CD14-positive monocyte (primary cell): ENCODE measurements around the gene MARK4. TPM values are rescaled to one million over a fixed set of nuclear protein-coding genes. Genes with fewer than 3 reads are reported as not detected.

ENCODE experiments used
- DNase-seq, 3 donors: peaks; one replicate each; pipeline ENCODE4 v3.0.0-alpha.2; 2011 to 2022
- H2AFZ ChIP-seq: 2 replicates; pipeline ENCODE4 v1.6.0; 2012; ENCODE audit warnings: mild to moderate bottlenecking, low read depth, low read length, inconsistent platforms; ENCODE audit not compliant: insufficient read depth, poor library complexity, severe bottlenecking
- H3K27ac ChIP-seq, 2 donors: 1 replicate in 1 of 2; 2 replicates in 1 of 2; pipeline ENCODE4 v1.5.1; 2012 to 2013; ENCODE audit warnings: low read length in 2 of 2, control low read depth in 1 of 2, inconsistent platforms in 1 of 2, low read depth in 1 of 2, mild to moderate bottlenecking in 1 of 2
- H3K27me3 ChIP-seq, 2 donors: one replicate each; pipeline versions ENCODE4 v1.6.0 to v1.6.1; 2011 to 2013; ENCODE audit warnings: low read length in 2 of 2; ENCODE audit not compliant: control insufficient read depth in 2 of 2, insufficient read depth in 2 of 2
- H3K36me3 ChIP-seq, 2 donors: replicated peaks in 1 of 2; 1 replicate in 1 of 2; 2 replicates in 1 of 2; pipeline versions ENCODE4 v1.5.1 to v1.6.1; 2012 to 2013; ENCODE audit warnings: low read length in 2 of 2, control low read depth in 1 of 2, inconsistent platforms in 1 of 2, mild to moderate bottlenecking in 1 of 2; ENCODE audit not compliant: insufficient read depth in 2 of 2, control insufficient read depth in 1 of 2
- H3K4me1 ChIP-seq, 2 donors: 1 replicate in 1 of 2; 2 replicates in 1 of 2; pipeline versions ENCODE4 v1.5.1 to v1.6.1; 2012 to 2013; ENCODE audit warnings: low read length in 2 of 2, control low read depth in 1 of 2, inconsistent platforms in 1 of 2, mild to moderate bottlenecking in 1 of 2, moderate library complexity in 1 of 2; ENCODE audit not compliant: insufficient read depth in 2 of 2, control insufficient read depth in 1 of 2
- H3K4me2 ChIP-seq: replicated peaks from 2 replicates; pipeline ENCODE3; 2012; ENCODE audit warnings: low read length, moderate library complexity, mild to moderate bottlenecking; ENCODE audit not compliant: poor library complexity, severe bottlenecking; ENCODE audit errors: extremely low read depth
- H3K4me3 ChIP-seq, 3 experiments: fragments of 200-600 bp in 1 of 3; sonication (generic) in 1 of 3; replicated peaks in 1 of 3; 1 replicate in 2 of 3; 2 replicates in 1 of 3; pipeline ENCODE4 v1.5.1; 2011 to 2013; ENCODE audit warnings: low read length in 3 of 3, mild to moderate bottlenecking in 3 of 3, control low read depth in 2 of 3, low read depth in 2 of 3, inconsistent platforms in 1 of 3, moderate library complexity in 1 of 3
- H3K79me2 ChIP-seq: 2 replicates; pipeline ENCODE4 v1.6.0; 2012; ENCODE audit warnings: mild to moderate bottlenecking, control low read depth, inconsistent platforms, low read length, moderate library complexity; ENCODE audit not compliant: insufficient read depth
- H3K9ac ChIP-seq: 2 replicates; pipeline ENCODE4 v1.6.0; 2017; ENCODE audit warnings: low read length, mild to moderate bottlenecking; ENCODE audit not compliant: insufficient read depth, poor library complexity, severe bottlenecking
- H3K9me3 ChIP-seq, 2 donors: replicated peaks in 1 of 2; 1 replicate in 1 of 2; 2 replicates in 1 of 2; pipeline versions ENCODE4 v1.5.1 to v1.6.1; 2012 to 2013; ENCODE audit warnings: low read length in 2 of 2, control low read depth in 1 of 2; ENCODE audit not compliant: control insufficient read depth in 1 of 2, insufficient read depth in 1 of 2
- H4K20me1 ChIP-seq: 2 replicates; pipeline ENCODE4 v1.6.0; 2012; ENCODE audit warnings: mild to moderate bottlenecking, low read length, control low read depth, moderate library complexity; ENCODE audit not compliant: insufficient read depth
- H3K27ac Mint-ChIP-seq, 7 donors: one replicate each; pipeline ENCODE4 v1.8.0; 2020; ENCODE audit warnings: mild to moderate bottlenecking in 7 of 7, mixed read lengths in 7 of 7, moderate library complexity in 6 of 7, inconsistent platforms in 2 of 7
- H3K27me3 Mint-ChIP-seq, 3 donors: one replicate each; pipeline ENCODE4 v1.8.0; 2021 to 2022; ENCODE audit warnings: low read depth in 3 of 3, mild to moderate bottlenecking in 3 of 3, mixed read lengths in 3 of 3, moderate library complexity in 3 of 3, inconsistent platforms in 1 of 3
- H3K36me3 Mint-ChIP-seq, 2 donors: one replicate each; pipeline ENCODE4 v1.8.0; 2020; ENCODE audit warnings: mixed read lengths in 2 of 2, inconsistent platforms in 1 of 2, mild to moderate bottlenecking in 1 of 2
- H3K4me1 Mint-ChIP-seq: one replicate; pipeline ENCODE4 v1.8.0; 2020; ENCODE audit warnings: mild to moderate bottlenecking, mixed read lengths
- H3K4me3 Mint-ChIP-seq, 2 donors: one replicate each; pipeline ENCODE4 v1.8.0; 2020; ENCODE audit warnings: mild to moderate bottlenecking in 2 of 2, mixed read lengths in 2 of 2, moderate library complexity in 1 of 2
- H3K9me3 Mint-ChIP-seq, 7 donors: one replicate each; pipeline ENCODE4 v1.8.0; 2020 to 2022; ENCODE audit warnings: mixed read lengths in 7 of 7, mild to moderate bottlenecking in 6 of 7, moderate library complexity in 6 of 7, inconsistent platforms in 2 of 7
- WGBS: methylation state at CpG from one replicate; pipeline ENCODE4 v1.1.5; 2013; ENCODE audit warnings: missing lambda C conversion rate; ENCODE audit not compliant: insufficient coverage; 5-methylcytosine and 5-hydroxymethylcytosine counted together
- intact Hi-C, 2 donors: fragments of 100-400 bp; cut with micrococcal nuclease; formaldehyde crosslinking; loops; one replicate each; pipeline versions ENCODE4 v1.15.0 to v1.15.1; 2023
- polyA plus RNA-seq, 3 donors: library from polyadenylated mRNA; depleted of rRNA in 1 of 3; unstranded in 2 of 3; stranded (reverse) in 1 of 3; fragments of 300-500 nt in 2 of 3; fragments of >200 nt in 1 of 3; fragmentation: Illumina TruSeq in 2 of 3; gene quantifications; 1 replicate in 2 of 3; 2 replicates in 1 of 3; pipeline ENCODE4 v1.2.3, GENCODE V29; 2012 to 2021
- TF ChIP-seq, protein P1 (sequence below): fragments of 200-600 bp; IDR thresholded peaks from one replicate; pipeline ENCODE4 v1.8.0; 2022; ENCODE audit warnings: antibody characterized with exemption, mild to moderate bottlenecking

MARK4 gene
- polyA plus RNA-seq, 3 donors: 0.59 to 18.4 (median 0.69) TPM

DNA sequence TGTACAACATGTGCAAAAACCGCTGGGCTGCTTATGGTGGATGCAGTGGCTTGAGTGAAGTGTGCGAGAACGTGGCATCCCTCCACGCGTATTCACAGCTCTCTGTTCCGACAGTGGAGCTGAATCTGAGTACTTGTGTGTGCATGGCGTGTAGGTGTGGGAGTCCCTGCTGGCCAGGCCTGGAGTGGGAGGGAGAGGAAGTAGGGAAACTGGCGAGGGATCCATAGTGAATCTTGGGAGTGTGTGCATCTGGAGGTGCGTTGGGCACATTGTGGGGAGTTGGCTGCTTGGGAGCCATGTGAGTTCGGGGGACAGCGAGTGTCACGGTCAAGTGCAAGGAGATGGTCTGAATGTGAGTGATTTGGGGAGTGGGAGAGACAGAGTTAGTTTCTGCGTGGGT lies 91.8 kb downstream of the MARK4 start:
- peaks cover 0 to 3% of the 10 kb centered on the region in 2 donors for H3K36me3 Mint-ChIP-seq
- Histone ChIP-seq H3K9ac (no peak overlapping the region), H2AFZ (no peak overlapping the region), H3K27me3 (peaks cover 4 to 43% of the 10 kb centered on the region in 2 donors), H3K4me3 (no peak overlapping the region), H4K20me1 (no peaks in the 10 kb centered on the region), H3K4me2 (no peak overlapping the region), H3K36me3 (no peaks in the 10 kb centered on the region), H3K79me2 (no peaks in the 10 kb centered on the region), H3K4me1 (peaks cover 4 to 11% of the 10 kb centered on the region in 2 donors), H3K9me3 (no peaks in the 10 kb centered on the region), H3K27ac (no peak overlapping the region)
- H3K27ac Mint-ChIP-seq: no peak overlapping the region
- intact Hi-C loops: loop anchor here in 1 of 2 donors (10.0 kb wide), 1 partner anchor 198 kb away; no protein-coding TSS in a partner anchor
- 71% methylated on average over 8 of the region's 13 CpGs for WGBS
- TF ChIP-seq, protein P1, sequence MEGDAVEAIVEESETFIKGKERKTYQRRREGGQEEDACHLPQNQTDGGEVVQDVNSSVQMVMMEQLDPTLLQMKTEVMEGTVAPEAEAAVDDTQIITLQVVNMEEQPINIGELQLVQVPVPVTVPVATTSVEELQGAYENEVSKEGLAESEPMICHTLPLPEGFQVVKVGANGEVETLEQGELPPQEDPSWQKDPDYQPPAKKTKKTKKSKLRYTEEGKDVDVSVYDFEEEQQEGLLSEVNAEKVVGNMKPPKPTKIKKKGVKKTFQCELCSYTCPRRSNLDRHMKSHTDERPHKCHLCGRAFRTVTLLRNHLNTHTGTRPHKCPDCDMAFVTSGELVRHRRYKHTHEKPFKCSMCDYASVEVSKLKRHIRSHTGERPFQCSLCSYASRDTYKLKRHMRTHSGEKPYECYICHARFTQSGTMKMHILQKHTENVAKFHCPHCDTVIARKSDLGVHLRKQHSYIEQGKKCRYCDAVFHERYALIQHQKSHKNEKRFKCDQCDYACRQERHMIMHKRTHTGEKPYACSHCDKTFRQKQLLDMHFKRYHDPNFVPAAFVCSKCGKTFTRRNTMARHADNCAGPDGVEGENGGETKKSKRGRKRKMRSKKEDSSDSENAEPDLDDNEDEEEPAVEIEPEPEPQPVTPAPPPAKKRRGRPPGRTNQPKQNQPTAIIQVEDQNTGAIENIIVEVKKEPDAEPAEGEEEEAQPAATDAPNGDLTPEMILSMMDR: no peak
- H3K4me1 Mint-ChIP-seq: peaks cover 4% of the 10 kb centered on the region
- peaks cover 19 to 37% (median 35%) of the 10 kb centered on the region in 3 donors for H3K27me3 Mint-ChIP-seq
- H3K9me3 Mint-ChIP-seq: peaks cover 0 to 4% (median 0%) of the 10 kb centered on the region in 7 donors
- no peak overlapping the region for H3K4me3 Mint-ChIP-seq
- no peak for DNase-seq

DNA sequence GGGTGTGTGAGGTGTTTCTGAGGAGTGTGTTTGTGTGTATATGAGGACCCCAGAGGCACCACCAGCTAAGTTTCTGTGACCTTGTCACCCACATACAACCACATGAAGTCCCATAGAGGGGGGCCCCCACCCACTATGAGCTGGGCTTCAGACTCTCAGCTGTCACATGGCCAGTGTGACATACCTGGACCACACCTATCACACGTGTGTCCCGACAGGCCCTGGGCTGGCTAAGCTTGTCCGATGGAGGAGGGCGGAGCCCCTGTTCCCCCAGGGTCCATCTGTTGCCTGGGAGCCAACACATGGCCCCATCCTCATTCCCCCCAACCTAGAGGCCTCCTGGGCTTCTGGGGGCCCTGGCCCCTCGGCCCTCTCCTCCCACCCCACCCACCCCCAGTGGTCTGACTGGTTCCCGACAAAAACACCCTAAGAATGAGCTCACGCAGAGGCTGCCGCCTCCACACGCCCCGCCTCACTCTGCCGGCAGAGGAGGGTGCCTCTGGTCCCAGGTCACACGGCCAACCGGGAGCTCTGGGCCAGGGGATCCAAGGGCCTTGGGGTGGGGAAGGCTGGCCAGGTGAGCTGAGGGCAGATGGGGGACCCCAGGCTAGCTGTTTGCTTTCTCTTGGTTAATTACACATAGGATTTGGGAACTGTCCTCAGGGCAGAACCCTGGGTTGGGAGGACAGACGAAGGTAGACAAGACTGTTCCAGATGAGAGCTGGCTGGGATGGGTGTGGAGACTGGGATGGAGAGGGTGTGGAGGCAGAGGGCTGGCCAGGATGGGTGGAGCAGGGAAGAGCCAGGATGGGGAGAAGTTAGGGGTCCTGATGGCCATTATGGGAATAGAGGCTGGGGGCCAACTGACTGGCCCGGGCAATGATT lies 93.8 kb downstream of the MARK4 start:
- Histone ChIP-seq H4K20me1 (no peaks in the 10 kb centered on the region), H3K36me3 (no peaks in the 10 kb centered on the region), H3K79me2 (no peaks in the 10 kb centered on the region), H3K27ac (no peak overlapping the region), H3K27me3 (peaks cover 4 to 39% of the 10 kb centered on the region in 2 donors), H2AFZ (no peak overlapping the region), H3K9ac (no peak overlapping the region), H3K9me3 (no peaks in the 10 kb centered on the region), H3K4me3 (no peak overlapping the region), H3K4me2 (no peak overlapping the region), H3K4me1 (peaks cover 0 to 7% of the 10 kb centered on the region in 2 donors)
- Mint-ChIP-seq H3K9me3 (peaks cover 0 to 4% (median 0%) of the 10 kb centered on the region in 7 donors), H3K4me1 (no peaks in the 10 kb centered on the region), H3K27ac (peak overlapping the region in 1 of 7 donors; percentile 25), H3K36me3 (peaks cover 0 to 3% of the 10 kb centered on the region in 2 donors), H3K4me3 (no peak overlapping the region), H3K27me3 (peaks cover 19 to 36% (median 27%) of the 10 kb centered on the region in 3 donors)
- intact Hi-C loops: loop anchor here in 1 of 2 donors (10.0 kb wide), 1 partner anchor 200 kb away; no protein-coding TSS in a partner anchor
- DNase-seq: no peak
- TF ChIP-seq, protein P1: no peak
- 74% methylated on average over 9 of the region's 15 CpGs for WGBS
